GM10266 (cell line): Measurements from ENCODE around the gene SRI.

Source experiments
- DNase-seq: peaks from one replicate; pipeline ENCODE4 v3.0.0; 2012; ENCODE audit errors: extremely low spot score
- CTCF ChIP-seq: IDR thresholded peaks from 2 replicates; pipeline ENCODE4 v1.5.1; 2012; ENCODE audit warnings: mild to moderate bottlenecking, low read depth; ENCODE audit not compliant: control insufficient read depth, insufficient read depth; ENCODE audit errors: missing control alignments

The SRI gene

GRCh38 chr7:88215295-88215694, 4.5 kb downstream of the SRI start:
- TF ChIP-seq CTCF, result no peak

GRCh38 chr7:88214456-88214855, 5.4 kb downstream of the SRI start:
- DNase-seq, result no peak

More at GRCh38 chr7:88215295-88215694, 4.5 kb downstream of the SRI start:
- no peak for DNase-seq

GRCh38 chr7:88212918-88213317, 6.9 kb downstream of the SRI start:
- TF ChIP-seq CTCF, result no peak
- DNase-seq, result no peak

More at GRCh38 chr7:88214456-88214855, 5.4 kb downstream of the SRI start:
- no peak for TF ChIP-seq CTCF

GRCh38 chr7:88208521-88208920, 11.3 kb downstream of the SRI start:
- no peak for DNase-seq
- no peak for TF ChIP-seq CTCF

- DNase-seq, result no peak
- TF ChIP-seq CTCF, result no peak
Observed at GRCh38 chr7:88206254-88206653, 13.6 kb downstream of the SRI start.

GRCh38 chr7:88205179-88205578, 14.7 kb downstream of the SRI start:
- TF ChIP-seq CTCF, result no peak
- DNase-seq, result no peak

- no peak for TF ChIP-seq CTCF
- DNase-seq, result no peak
Observed at GRCh38 chr7:88204525-88205110, 15.2 kb downstream of the SRI start.
